Activated T-cell treated with anti-CD3 and anti-CD28 coated beads, Interleukin-2, amount 50 U/mL, for 1 hour (primary cell): Measurements from ENCODE around the gene TAF4.
A peak's percentile ranks its signal among the peaks of the same experiment; 100 is the strongest.
"Not testable (repeated sequence)": the region's sequence is repeated elsewhere in the genome, so short reads cannot be mapped to it uniquely, and the experiment has no call there.

Source experiments
- DNase-seq: peaks from one replicate; pipeline ENCODE4 v3.0.0-alpha.2; 2020

TAF4 gene

DNA sequence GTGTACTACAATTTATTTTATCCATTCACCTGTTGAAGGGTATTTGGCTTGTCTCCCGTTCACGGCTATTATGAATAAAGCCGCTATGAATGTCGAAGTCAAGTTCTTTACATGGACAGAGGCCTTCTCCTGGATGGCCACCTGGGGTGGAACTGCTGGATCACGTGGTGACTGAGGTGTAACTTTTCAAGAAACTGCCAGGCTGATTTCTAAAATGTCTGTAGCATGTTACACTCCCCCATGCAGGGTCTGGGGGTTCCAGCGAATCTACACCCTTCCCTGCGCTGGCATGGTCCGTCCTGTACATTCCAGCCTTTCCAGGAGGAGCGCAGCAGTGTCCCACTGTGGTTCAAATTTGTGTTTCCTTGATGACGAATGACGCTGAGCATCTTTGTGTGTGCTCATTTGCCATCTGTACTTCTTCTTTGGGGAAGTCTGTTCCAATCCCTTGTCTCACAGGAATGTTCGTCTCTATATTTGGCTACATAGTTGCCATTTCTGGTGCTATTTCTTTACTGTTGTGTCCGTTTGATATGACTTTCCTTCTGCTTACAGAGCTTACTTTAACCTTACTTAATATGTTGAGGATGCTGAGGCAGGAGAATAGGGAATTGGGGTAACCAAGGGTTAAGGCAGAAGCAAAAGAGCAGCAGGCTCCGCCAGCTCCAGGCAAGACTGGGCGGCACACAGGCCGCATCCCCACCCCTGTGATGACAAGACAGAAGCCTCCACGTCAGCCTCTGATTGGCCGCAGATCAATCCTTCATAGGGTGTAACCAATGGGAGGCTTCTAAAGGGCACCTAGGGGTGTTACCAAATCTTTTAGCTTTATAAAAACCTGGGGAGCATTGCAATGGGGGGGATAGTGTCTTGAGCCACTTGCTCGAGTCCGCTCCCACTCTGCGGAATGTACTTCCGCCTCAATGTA, 106.6 kb downstream of the TAF4 start:
- no peak for DNase-seq

DNA sequence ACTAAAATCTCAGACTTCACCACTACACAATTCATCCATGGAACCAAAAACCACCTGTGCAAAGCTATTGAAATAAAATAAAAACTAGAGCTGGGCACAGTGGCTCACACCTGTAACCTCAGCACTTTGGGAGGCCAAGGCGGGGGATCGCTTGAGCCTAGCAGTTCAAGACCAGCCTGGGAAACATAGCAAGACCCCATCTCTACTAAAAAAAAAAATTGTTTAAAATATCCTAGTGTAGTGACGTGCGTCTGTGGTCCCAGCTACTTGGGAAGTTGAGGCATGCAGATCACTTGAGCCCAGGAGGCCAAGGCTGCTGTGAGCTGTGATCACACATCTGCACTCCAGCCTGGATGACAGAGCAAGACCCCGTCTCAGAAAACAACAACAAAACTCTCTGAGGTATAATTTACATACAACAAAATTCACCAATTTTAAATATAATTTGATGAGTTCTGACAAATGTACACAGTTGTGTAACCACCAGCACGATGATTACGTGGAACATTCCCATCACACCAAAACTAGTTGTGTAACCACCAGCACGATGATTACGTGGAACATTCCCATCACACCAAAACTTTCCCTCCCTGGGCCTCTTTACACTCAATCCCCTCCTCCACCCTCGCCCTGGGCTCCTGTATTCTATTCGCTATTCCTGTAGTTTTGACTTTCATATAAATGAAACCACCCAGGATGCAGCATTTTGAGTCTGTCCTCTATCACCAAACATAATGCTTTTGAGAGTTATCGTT, 107.5 kb downstream of the TAF4 start:
- DNase-seq, result no peak

- DNase-seq, result no peak
Measured at GRCh38 chr20:61956396-61957342, 109.0 kb downstream of the TAF4 start.

DNA sequence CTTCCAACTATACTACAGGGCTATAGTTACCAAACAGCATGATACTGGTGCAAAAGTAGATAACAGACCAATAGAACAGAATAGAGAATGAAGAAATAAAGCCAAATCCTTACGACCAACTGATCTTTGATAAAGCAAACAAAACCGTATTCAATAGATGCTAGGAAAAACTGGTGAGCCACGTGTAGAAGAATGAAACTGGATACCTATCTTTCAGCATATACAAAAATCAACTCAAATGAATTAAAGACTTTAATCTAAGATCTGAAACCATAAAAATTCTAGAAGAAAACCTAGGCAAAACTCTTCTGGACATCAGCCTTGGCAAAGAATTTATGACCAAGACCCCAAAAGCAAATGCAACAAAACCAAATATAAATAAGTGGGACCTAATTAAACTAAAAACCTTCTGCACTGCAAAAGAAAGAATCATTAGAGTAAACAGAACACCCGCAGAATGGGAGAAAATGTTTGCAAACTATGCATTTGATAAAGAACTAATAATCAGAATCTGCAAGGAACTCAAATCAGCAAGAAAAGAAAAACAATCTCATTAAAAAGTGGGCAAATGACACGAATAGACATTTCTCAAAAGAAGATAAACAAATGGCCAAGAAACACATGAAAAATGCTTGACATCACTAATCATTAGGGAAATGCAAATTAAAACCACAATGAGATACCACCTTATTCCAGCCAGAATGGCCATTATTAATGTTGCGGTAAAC, 109.8 kb downstream of the TAF4 start:
- DNase-seq, result no peak

GRCh38 chr20:61954276-61955021, 111.2 kb downstream of the TAF4 start:
- DNase-seq, result peak; percentile 10

DNA sequence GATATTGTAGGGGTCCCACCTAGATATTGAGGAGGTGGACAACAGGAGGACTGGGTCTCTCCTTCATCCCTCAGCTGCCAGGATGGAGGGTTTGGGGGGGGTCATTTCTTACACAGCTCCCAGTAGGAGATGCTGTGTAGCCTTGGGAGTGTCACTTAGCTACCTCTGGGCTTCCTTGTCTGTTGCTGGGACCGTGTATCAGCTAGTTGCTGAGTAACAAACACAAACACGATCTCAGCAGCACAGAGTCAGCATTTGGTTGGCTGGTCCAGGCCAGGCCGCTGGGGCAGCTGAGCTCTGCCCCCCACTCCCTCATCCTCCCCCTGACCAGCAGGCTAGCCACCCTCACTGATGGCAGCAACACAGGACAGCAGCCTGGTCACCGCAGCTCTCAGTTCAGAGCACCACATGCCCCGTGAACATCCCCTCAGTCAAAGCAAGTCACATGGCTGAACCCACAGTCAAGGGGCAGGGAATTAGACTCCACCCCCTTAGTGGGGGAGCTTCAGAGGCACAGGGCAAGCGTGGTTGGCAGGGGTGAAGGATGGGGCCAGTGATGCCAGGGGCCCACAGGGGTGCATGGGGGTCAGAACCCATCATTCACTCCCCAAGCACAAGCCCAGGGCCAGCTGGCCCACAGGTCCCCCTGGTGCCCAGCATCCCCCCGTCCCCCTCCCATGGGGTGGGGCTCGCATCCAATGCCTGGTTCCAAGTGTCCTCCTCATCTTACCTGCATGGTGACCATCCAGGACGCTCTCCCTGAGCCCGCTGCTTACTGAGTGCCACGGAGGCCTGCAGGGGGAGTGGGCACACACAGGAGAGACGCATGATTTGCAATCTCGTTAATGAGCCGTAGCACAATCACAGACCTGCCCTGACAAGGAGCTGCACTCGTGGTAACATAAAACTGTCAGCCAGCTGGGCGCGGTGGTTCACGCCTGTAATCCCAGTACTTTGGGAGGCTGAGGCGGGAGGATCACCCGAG, 112.4 kb downstream of the TAF4 start:
- DNase-seq, result no peak

- peak; percentile 10 for DNase-seq
Measured at GRCh38 chr20:61951695-61952533, 113.8 kb downstream of the TAF4 start.

GRCh38 chr20:61950641-61951071, 115.0 kb downstream of the TAF4 start:
- DNase-seq, result no peak

GRCh38 chr20:61949714-61950640, 115.7 kb downstream of the TAF4 start:
- no peak for DNase-seq

GRCh38 chr20:61949363-61949713, 116.3 kb downstream of the TAF4 start:
- no peak for DNase-seq

- no peak for DNase-seq
Measured at GRCh38 chr20:61948586-61949362, 116.9 kb downstream of the TAF4 start.

DNA sequence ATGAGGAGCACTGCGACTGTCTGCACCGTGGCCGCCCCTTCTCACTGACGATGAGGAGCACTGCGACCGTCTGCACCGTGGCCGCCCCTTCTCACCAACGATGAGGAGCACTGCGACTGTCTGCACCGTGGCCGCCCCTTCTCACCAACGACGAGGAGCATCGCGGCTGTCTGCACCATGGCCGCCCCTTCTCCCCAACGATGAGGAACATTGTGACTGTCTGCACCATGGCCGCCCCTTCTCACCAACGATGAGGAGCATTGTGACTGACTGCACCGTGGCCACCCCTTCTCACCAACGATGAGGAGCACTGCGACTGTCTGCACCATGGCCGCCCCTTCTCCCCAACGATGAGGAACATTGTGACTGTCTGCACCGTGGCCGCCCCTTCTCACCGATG, 117.6 kb downstream of the TAF4 start:
- DNase-seq, result not testable (repeated sequence)

GRCh38 chr20:61945495-61945894, 120.2 kb downstream of the TAF4 start:
- DNase-seq, result not testable (repeated sequence)

GRCh38 chr20:61944967-61945366, 120.7 kb downstream of the TAF4 start:
- DNase-seq, result not testable (repeated sequence)

GRCh38 chr20:61942526-61942925, 123.2 kb downstream of the TAF4 start:
- DNase-seq, result no peak

- DNase-seq, result no peak
Measured at GRCh38 chr20:61941721-61942405, 123.8 kb downstream of the TAF4 start.
